Keratinocyte (primary cell): Measurements from ENCODE around the gene SLIT3.

Source experiments
- EZH2 ChIP-seq: IDR thresholded peaks from one replicate; pipeline ENCODE4 v1.6.1; 2012; ENCODE audit warnings: inconsistent platforms, mild to moderate bottlenecking, low read length, moderate library complexity
- TF ChIP-seq, protein P1 (sequence below), 3 experiments: IDR thresholded peaks in 1 of 3; conservative IDR thresholded peaks in 1 of 3; optimal IDR thresholded peaks in 1 of 3; 2 replicates in 2 of 3; 3 replicates in 1 of 3; pipeline versions ENCODE3 to v1.5.1; 2011; ENCODE audit warnings: low read length in 3 of 3, mild to moderate bottlenecking in 3 of 3, moderate library complexity in 2 of 3, control low read depth in 1 of 3, inconsistent platforms in 1 of 3; ENCODE audit not compliant: insufficient read depth in 2 of 3; ENCODE audit errors: extremely low read depth in 1 of 3

GRCh38 chr5:169287529-169287928 lies 13.4 kb downstream of the SLIT3 start:
- TF ChIP-seq, protein P1, sequence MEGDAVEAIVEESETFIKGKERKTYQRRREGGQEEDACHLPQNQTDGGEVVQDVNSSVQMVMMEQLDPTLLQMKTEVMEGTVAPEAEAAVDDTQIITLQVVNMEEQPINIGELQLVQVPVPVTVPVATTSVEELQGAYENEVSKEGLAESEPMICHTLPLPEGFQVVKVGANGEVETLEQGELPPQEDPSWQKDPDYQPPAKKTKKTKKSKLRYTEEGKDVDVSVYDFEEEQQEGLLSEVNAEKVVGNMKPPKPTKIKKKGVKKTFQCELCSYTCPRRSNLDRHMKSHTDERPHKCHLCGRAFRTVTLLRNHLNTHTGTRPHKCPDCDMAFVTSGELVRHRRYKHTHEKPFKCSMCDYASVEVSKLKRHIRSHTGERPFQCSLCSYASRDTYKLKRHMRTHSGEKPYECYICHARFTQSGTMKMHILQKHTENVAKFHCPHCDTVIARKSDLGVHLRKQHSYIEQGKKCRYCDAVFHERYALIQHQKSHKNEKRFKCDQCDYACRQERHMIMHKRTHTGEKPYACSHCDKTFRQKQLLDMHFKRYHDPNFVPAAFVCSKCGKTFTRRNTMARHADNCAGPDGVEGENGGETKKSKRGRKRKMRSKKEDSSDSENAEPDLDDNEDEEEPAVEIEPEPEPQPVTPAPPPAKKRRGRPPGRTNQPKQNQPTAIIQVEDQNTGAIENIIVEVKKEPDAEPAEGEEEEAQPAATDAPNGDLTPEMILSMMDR (optimal IDR thresholded peaks at IDR 0.05 in 1 of 3, IDR thresholded peaks at IDR 0.05 in 1 of 3, conservative IDR thresholded peaks at IDR 0.05 in 1 of 3; ENCODE audit: extremely low read depth in 1 of 3, insufficient read depth in 2 of 3, low read length in 3 of 3) = no peak
- no peak for TF ChIP-seq EZH2
